Osteoblast (primary cell): ENCODE data around the gene ABLIM2. TPM values are rescaled to one million over a fixed set of nuclear protein-coding genes. Genes with fewer than 3 reads are reported as not detected.

Source experiments
- DNase-seq: peaks from one replicate; pipeline ENCODE4 v3.0.0; 2011; ENCODE audit warnings: low spot score, mixed read lengths; ENCODE audit not compliant: insufficient read length; ENCODE audit errors: missing footprints
- H2AFZ ChIP-seq: 2 replicates; pipeline ENCODE4 v1.6.0; 2011; ENCODE audit warnings: mild to moderate bottlenecking, low read length
- H3K27ac ChIP-seq: 2 replicates; pipeline ENCODE4 v1.5.1; 2011; ENCODE audit warnings: mild to moderate bottlenecking, low read depth, low read length, moderate library complexity
- H3K27me3 ChIP-seq: 2 replicates; pipeline ENCODE4 v1.6.0; 2012; ENCODE audit warnings: mild to moderate bottlenecking, control low read depth, inconsistent platforms, low read length, moderate library complexity; ENCODE audit not compliant: insufficient read depth
- H3K36me3 ChIP-seq: 2 replicates; pipeline ENCODE4 v1.5.1; 2011; ENCODE audit warnings: mild to moderate bottlenecking, low read length, control low read depth, moderate library complexity; ENCODE audit not compliant: insufficient read depth
- H3K4me1 ChIP-seq: 2 replicates; pipeline ENCODE4 v1.5.1; 2011; ENCODE audit warnings: mild to moderate bottlenecking, low read length, control low read depth, moderate library complexity; ENCODE audit not compliant: insufficient read depth
- H3K4me2 ChIP-seq: 2 replicates; pipeline ENCODE4 v1.6.0; 2011; ENCODE audit warnings: mild to moderate bottlenecking, low read length; ENCODE audit not compliant: insufficient read depth
- H3K4me3 ChIP-seq: fragments of 200-600 bp; sonication (generic); 3 replicates; pipeline ENCODE4 v1.5.1; 2012; ENCODE audit warnings: mild to moderate bottlenecking, low read length, inconsistent platforms; ENCODE audit not compliant: insufficient read depth
- H3K79me2 ChIP-seq: 2 replicates; pipeline ENCODE4 v1.6.0; 2012; ENCODE audit warnings: mild to moderate bottlenecking, low read length, control low read depth, inconsistent platforms; ENCODE audit not compliant: insufficient read depth
- H3K9me3 ChIP-seq: 2 replicates; pipeline ENCODE4 v1.5.1; 2011; ENCODE audit warnings: low read depth, low read length, control low read depth
- H4K20me1 ChIP-seq: 2 replicates; pipeline ENCODE4 v1.6.0; 2012; ENCODE audit warnings: mild to moderate bottlenecking, low read length, control low read depth; ENCODE audit not compliant: insufficient read depth
- total RNA-seq: library from RNA; depleted of rRNA; stranded (reverse); fragments of >200 nt; gene quantifications from 2 replicates; pipeline ENCODE4 v1.2.3, GENCODE V29; 2012
- TF ChIP-seq, protein P1 (sequence below): IDR thresholded peaks from 2 replicates; pipeline ENCODE4 v1.5.1; 2011; ENCODE audit warnings: mild to moderate bottlenecking, low read depth, low read length, moderate library complexity; ENCODE audit errors: extremely low read depth

ABLIM2 gene
- total RNA-seq, 1 donor: 0.36 TPM

GRCh38 chr4:8115916-8116315 is 42.7 kb downstream of the ABLIM2 start:
- DNase-seq: peak; percentile 81
- TF ChIP-seq, protein P1, sequence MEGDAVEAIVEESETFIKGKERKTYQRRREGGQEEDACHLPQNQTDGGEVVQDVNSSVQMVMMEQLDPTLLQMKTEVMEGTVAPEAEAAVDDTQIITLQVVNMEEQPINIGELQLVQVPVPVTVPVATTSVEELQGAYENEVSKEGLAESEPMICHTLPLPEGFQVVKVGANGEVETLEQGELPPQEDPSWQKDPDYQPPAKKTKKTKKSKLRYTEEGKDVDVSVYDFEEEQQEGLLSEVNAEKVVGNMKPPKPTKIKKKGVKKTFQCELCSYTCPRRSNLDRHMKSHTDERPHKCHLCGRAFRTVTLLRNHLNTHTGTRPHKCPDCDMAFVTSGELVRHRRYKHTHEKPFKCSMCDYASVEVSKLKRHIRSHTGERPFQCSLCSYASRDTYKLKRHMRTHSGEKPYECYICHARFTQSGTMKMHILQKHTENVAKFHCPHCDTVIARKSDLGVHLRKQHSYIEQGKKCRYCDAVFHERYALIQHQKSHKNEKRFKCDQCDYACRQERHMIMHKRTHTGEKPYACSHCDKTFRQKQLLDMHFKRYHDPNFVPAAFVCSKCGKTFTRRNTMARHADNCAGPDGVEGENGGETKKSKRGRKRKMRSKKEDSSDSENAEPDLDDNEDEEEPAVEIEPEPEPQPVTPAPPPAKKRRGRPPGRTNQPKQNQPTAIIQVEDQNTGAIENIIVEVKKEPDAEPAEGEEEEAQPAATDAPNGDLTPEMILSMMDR: no peak

GRCh38 chr4:8115203-8115520 is 43.5 kb downstream of the ABLIM2 start:
- Histone ChIP-seq H3K9me3 (no peaks in the 10 kb centered on the region), H3K4me3 (no peak overlapping the region), H2AFZ (no peak overlapping the region), H3K4me2 (no peak overlapping the region), H3K36me3 (no peaks in the 10 kb centered on the region), H4K20me1 (no peaks in the 10 kb centered on the region), H3K4me1 (no peaks in the 10 kb centered on the region), H3K27me3 (peaks cover 40% of the 10 kb centered on the region), H3K27ac (no peak overlapping the region), H3K79me2 (no peaks in the 10 kb centered on the region)
- peak; percentile 88 for DNase-seq
- TF ChIP-seq, protein P1: no peak

More at GRCh38 chr4:8115916-8116315, 42.7 kb downstream of the ABLIM2 start:
- Histone ChIP-seq H3K27ac (no peak overlapping the region), H3K9me3 (no peaks in the 10 kb centered on the region), H4K20me1 (no peaks in the 10 kb centered on the region), H2AFZ (no peak overlapping the region), H3K4me1 (no peaks in the 10 kb centered on the region), H3K79me2 (no peaks in the 10 kb centered on the region), H3K4me2 (no peak overlapping the region), H3K27me3 (peaks cover 40% of the 10 kb centered on the region), H3K4me3 (no peak overlapping the region), H3K36me3 (no peaks in the 10 kb centered on the region)

- H2AFZ ChIP-seq: no peak overlapping the region
- no peak overlapping the region for H3K4me2 ChIP-seq
- H3K79me2 ChIP-seq: no peaks in the 10 kb centered on the region
- no peaks in the 10 kb centered on the region for H4K20me1 ChIP-seq
- H3K36me3 ChIP-seq: no peaks in the 10 kb centered on the region
- peaks cover 40% of the 10 kb centered on the region for H3K27me3 ChIP-seq
- H3K4me3 ChIP-seq: no peak overlapping the region
- no peak overlapping the region for H3K27ac ChIP-seq
- TF ChIP-seq, protein P1: no peak
- no peaks in the 10 kb centered on the region for H3K4me1 ChIP-seq
- DNase-seq: peak; percentile 70
- no peaks in the 10 kb centered on the region for H3K9me3 ChIP-seq
Observed at GRCh38 chr4:8114456-8115202, 44.0 kb downstream of the ABLIM2 start.

DNA sequence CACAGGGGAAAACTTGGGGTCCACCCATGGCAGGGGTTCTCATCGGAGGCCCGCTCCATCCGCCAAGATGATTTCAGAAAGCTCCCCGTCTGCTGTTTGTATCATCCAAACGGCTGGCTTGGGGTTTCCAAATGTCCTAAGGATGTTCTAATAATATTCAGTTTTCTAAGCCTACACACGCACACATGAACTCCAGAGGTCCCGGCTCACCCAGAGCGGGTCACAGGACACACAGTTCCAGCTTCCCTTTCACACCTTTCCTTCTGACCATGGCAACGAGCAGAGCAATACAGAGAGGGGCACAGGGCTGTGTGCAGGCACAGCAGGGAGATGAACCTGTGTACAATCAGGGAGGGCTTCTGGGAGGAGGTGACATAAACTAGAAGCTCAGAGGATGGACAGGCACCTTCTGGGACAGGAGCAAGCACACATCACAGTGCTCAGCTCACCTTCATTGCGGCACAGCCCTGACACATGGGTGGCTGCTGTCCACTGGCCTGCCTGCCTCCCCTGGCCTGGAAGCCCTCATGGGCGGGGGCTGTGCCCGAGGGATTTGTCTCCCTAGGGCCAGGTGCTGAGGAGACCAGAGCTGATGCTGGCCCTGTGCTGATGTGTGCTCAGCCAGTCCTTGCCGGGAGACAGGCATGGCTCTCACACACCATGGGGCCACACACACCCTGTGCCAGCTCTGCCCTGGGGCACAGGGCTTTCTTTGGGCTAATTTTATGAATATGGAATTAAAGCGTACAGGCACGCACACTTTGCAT is 44.8 kb downstream of the ABLIM2 start:
- Histone ChIP-seq H4K20me1 (no peaks in the 10 kb centered on the region), H3K27ac (no peak overlapping the region), H3K36me3 (no peaks in the 10 kb centered on the region), H3K4me3 (no peak overlapping the region), H3K27me3 (peaks cover 37% of the 10 kb centered on the region), H3K4me2 (no peak overlapping the region), H3K9me3 (no peaks in the 10 kb centered on the region), H3K79me2 (no peaks in the 10 kb centered on the region), H3K4me1 (no peaks in the 10 kb centered on the region), H2AFZ (no peak overlapping the region)
- TF ChIP-seq, protein P1: no peak
- DNase-seq: peak; percentile 62
